GM11168 (cell line): Measurements from ENCODE around the gene HBM.
"Not testable (repeated sequence)": the region's sequence is repeated elsewhere in the genome, so short reads cannot be mapped to it uniquely, and the experiment has no call there.

ENCODE experiments used
- in situ Hi-C: fragments of 300-500 bp; cut with MboI; formaldehyde crosslinking; loops from one replicate; pipeline ENCODE4 v1.12.0; 2022; ENCODE audit warnings: low sequenced_read_pairs; ENCODE audit not compliant: unreplicated experiment

The HBM gene

GRCh38 chr16:166375-167121 lies 770 bp downstream of the HBM start:
- in situ Hi-C loops, result no loop called here

GRCh38 chr16:167122-167690 lies 1.4 kb downstream of the HBM start:
- in situ Hi-C loops, result no loop called here

- in situ Hi-C loops, result no loop called here
Observed at GRCh38 chr16:168424-168823, 2.6 kb downstream of the HBM start.

- in situ Hi-C loops, result no loop called here
Observed at GRCh38 chr16:169014-169413, 3.2 kb downstream of the HBM start.

- in situ Hi-C loops, result not testable (repeated sequence)
Observed at GRCh38 chr16:170088-170507, 4.3 kb downstream of the HBM start.

GRCh38 chr16:170788-171187 lies 5.0 kb downstream of the HBM start:
- in situ Hi-C loops, result no loop called here

GRCh38 chr16:172374-172941 lies 6.7 kb downstream of the HBM start, which contains the start of gene HBA2:
Gene HBA2, plus strand, starts transcription at chr16:172876. Its CDS starts 37 bp downstream, at chr16:172913.
- in situ Hi-C loops, result not testable (repeated sequence)

GRCh38 chr16:173211-173854 lies 7.6 kb downstream of the HBM start:
- in situ Hi-C loops, result not testable (repeated sequence)

- in situ Hi-C loops, result not testable (repeated sequence)
Observed at GRCh38 chr16:173928-174769, 8.4 kb downstream of the HBM start.

GRCh38 chr16:175011-175949 lies 9.5 kb downstream of the HBM start:
- in situ Hi-C loops, result no loop called here

GRCh38 chr16:176006-176405 lies 10.2 kb downstream of the HBM start:
- in situ Hi-C loops, result not testable (repeated sequence)

GRCh38 chr16:176477-177382 lies 11.0 kb downstream of the HBM start, which contains the start of gene HBA1:
Gene HBA1, plus strand, starts transcription at chr16:176680. Its CDS starts 37 bp downstream, at chr16:176717.
- in situ Hi-C loops, result not testable (repeated sequence)

- in situ Hi-C loops, result no loop called here
Observed at GRCh38 chr16:177394-177822, 11.6 kb downstream of the HBM start.

GRCh38 chr16:177981-178667 lies 12.3 kb downstream of the HBM start:
- in situ Hi-C loops, result no loop called here

GRCh38 chr16:178668-179015 lies 12.9 kb downstream of the HBM start:
- in situ Hi-C loops, result no loop called here

- in situ Hi-C loops, result loop anchor here (5.0 kb wide), 1 partner anchor 62 kb away; no protein-coding TSS in a partner anchor
Observed at GRCh38 chr16:179211-180092, 13.7 kb downstream of the HBM start.
